SK-N-SH treated with all-trans-retinoic acid at 6 μM for 48 hours (cell line): Measurements from ENCODE around the gene ZSWIM9.

ENCODE experiments used
- ATAC-seq: fragments of 200-7000 bp; cut with Tn5 transposase; 3 replicates; pipeline ENCODE4 v1.9.1; 2020; ENCODE audit warnings: mild to moderate bottlenecking, moderate library complexity
- BACH2 ChIP-seq: fragments of 250-450 bp; sonication (Bioruptor Pico); IDR thresholded peaks from 2 replicates; pipeline ENCODE4 v1.9.0; 2021; ENCODE audit warnings: mild to moderate bottlenecking, borderline replicate concordance
- CSDC2 ChIP-seq: fragments of 250-450 bp; sonication (Bioruptor Pico); IDR thresholded peaks from 2 replicates; pipeline ENCODE4 v1.5.0; 2020; ENCODE audit warnings: mild to moderate bottlenecking, moderate library complexity
- ESRRG ChIP-seq: fragments of 250-450 bp; sonication (Bioruptor Pico); IDR thresholded peaks from 2 replicates; pipeline ENCODE4 v1.6.1; 2021; ENCODE audit warnings: mild to moderate bottlenecking
- GLIS3 ChIP-seq: fragments of 250-450 bp; sonication (Bioruptor Pico); IDR thresholded peaks from 2 replicates; pipeline ENCODE4 v1.5.0; 2020; ENCODE audit warnings: mild to moderate bottlenecking, moderate library complexity
- ISL1 ChIP-seq: fragments of 250-450 bp; sonication (Bioruptor Pico); IDR thresholded peaks from 2 replicates; pipeline ENCODE4 v2.1.2; 2022; ENCODE audit warnings: mild to moderate bottlenecking, moderate library complexity
- OSR1 ChIP-seq: fragments of 250-450 bp; sonication (Bioruptor Pico); IDR thresholded peaks from 2 replicates; pipeline ENCODE4 v1.8.0; 2022; ENCODE audit warnings: moderate library complexity, mild to moderate bottlenecking, inconsistent platforms
- PATZ1 ChIP-seq: fragments of 250-450 bp; sonication (Bioruptor Pico); IDR thresholded peaks from 2 replicates; pipeline ENCODE4 v1.8.0; 2020; ENCODE audit warnings: mild to moderate bottlenecking, moderate library complexity, borderline replicate concordance
- RARB ChIP-seq: fragments of 250-450 bp; sonication (Bioruptor Pico); IDR thresholded peaks from 2 replicates; pipeline ENCODE4 v1.8.0; 2021; ENCODE audit warnings: mild to moderate bottlenecking, moderate library complexity
- SNAI2 ChIP-seq: fragments of 250-450 bp; sonication (Bioruptor Pico); IDR thresholded peaks from 2 replicates; pipeline ENCODE4 v1.5.0; 2020; ENCODE audit warnings: mild to moderate bottlenecking, moderate library complexity
- TCF4 ChIP-seq: fragments of 250-450 bp; sonication (Bioruptor Pico); IDR thresholded peaks from 2 replicates; pipeline ENCODE4 v1.8.0; 2021; ENCODE audit warnings: mild to moderate bottlenecking, moderate library complexity, borderline replicate concordance
- TOX ChIP-seq: fragments of 250-450 bp; sonication (Bioruptor Pico); IDR thresholded peaks from 2 replicates; pipeline ENCODE4 v1.8.0; 2021; ENCODE audit warnings: mild to moderate bottlenecking, moderate library complexity, borderline replicate concordance
- ZC3H10 ChIP-seq: fragments of 250-450 bp; sonication (Bioruptor Pico); IDR thresholded peaks from 2 replicates; pipeline ENCODE4 v1.5.1; 2021; ENCODE audit warnings: mild to moderate bottlenecking, moderate library complexity
- ZFP3 ChIP-seq: fragments of 250-450 bp; sonication (Bioruptor Pico); IDR thresholded peaks from 2 replicates; pipeline ENCODE4 v1.5.0; 2020; ENCODE audit warnings: mild to moderate bottlenecking, moderate library complexity
- ZFP30 ChIP-seq: fragments of 450-650 bp; formaldehyde crosslinking; IDR thresholded peaks from 2 replicates; pipeline ENCODE4 v1.5.0; 2022; ENCODE audit warnings: mild to moderate bottlenecking, moderate library complexity
- ZNF565 ChIP-seq: fragments of 450-650 bp; formaldehyde crosslinking; conservative IDR thresholded peaks from 2 replicates; pipeline ENCODE4 v1.5.0; 2020; ENCODE audit warnings: low read depth, mild to moderate bottlenecking, moderate library complexity
- ZNF70 ChIP-seq: fragments of 450-650 bp; formaldehyde crosslinking; IDR thresholded peaks from 2 replicates; pipeline ENCODE4 v1.5.0; 2020; ENCODE audit warnings: mild to moderate bottlenecking, moderate library complexity
- ZNF8 ChIP-seq: fragments of 450-650 bp; formaldehyde crosslinking; IDR thresholded peaks from 2 replicates; pipeline ENCODE4 v1.5.0; 2020; ENCODE audit warnings: mild to moderate bottlenecking, moderate library complexity
- TF ChIP-seq, protein P1 (sequence below): fragments of 250-450 bp; sonication (Bioruptor Pico); IDR thresholded peaks from 2 replicates; pipeline ENCODE4 v1.5.1; 2020; ENCODE audit warnings: low read depth, mild to moderate bottlenecking, moderate library complexity
- TF ChIP-seq, protein P2 (sequence below): fragments of 250-450 bp; sonication (Bioruptor Pico); IDR thresholded peaks from 2 replicates; pipeline ENCODE4 v1.5.0; 2020; ENCODE audit warnings: mild to moderate bottlenecking, moderate library complexity
- TF ChIP-seq, protein P3 (sequence below): fragments of 250-450 bp; sonication (Bioruptor Pico); IDR thresholded peaks from 2 replicates; pipeline ENCODE4 v1.5.1; 2021; ENCODE audit warnings: mild to moderate bottlenecking, moderate library complexity
- TF ChIP-seq, protein P4 (sequence below): fragments of 250-450 bp; sonication (Bioruptor Pico); IDR thresholded peaks from 2 replicates; pipeline ENCODE4 v1.8.0; 2021; ENCODE audit warnings: low read depth, mild to moderate bottlenecking, moderate library complexity, borderline replicate concordance

The ZSWIM9 gene

DNA sequence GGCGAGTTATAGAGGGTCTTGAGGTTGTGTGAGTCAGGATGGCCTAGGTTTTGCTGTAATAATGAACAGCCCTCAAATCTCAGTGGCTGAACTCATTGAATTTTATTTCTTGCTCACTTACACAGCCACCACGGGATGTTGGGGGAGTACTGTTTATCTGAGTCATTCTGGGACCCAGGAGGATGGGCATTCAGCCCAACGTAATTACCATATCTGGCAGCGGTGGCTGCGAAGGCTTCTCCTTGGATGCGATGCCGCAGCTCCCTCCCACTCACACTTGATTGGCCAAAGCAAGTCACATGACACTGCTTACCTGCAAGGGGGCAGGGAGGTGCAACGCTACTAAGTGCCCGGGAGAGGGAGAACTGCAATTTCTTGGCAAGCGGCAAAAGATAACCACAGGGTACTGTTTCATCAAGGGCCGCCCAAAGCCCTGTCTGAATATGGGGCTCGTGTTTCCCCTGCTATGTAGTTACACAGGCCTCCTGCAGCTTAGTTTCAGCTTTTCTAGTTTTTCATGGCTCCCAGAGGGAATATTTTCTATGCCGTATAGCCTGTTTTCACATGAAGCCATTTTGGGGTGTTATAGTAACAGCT is 19.9 kb downstream of the ZSWIM9 start:
- TF ChIP-seq GLIS3 (CRISPR knock-in tag), result no peak
- no peak for TF ChIP-seq ZNF565 (CRISPR knock-in tag)
- TF ChIP-seq ZNF70 (CRISPR knock-in tag), result no peak
- TF ChIP-seq OSR1 (CRISPR knock-in tag), result no peak
- no peak for TF ChIP-seq BACH2 (CRISPR knock-in tag)
- no peak for TF ChIP-seq RARB (CRISPR knock-in tag)
- no peak for TF ChIP-seq CSDC2 (CRISPR knock-in tag)
- TF ChIP-seq SNAI2 (CRISPR knock-in tag), result no peak
- TF ChIP-seq TOX (CRISPR knock-in tag), result no peak
- no peak for TF ChIP-seq TCF4 (CRISPR knock-in tag)
- no peak for TF ChIP-seq ZFP3 (CRISPR knock-in tag)
- TF ChIP-seq PATZ1 (CRISPR knock-in tag), result no peak
- no peak for TF ChIP-seq ISL1
- TF ChIP-seq, protein P1, sequence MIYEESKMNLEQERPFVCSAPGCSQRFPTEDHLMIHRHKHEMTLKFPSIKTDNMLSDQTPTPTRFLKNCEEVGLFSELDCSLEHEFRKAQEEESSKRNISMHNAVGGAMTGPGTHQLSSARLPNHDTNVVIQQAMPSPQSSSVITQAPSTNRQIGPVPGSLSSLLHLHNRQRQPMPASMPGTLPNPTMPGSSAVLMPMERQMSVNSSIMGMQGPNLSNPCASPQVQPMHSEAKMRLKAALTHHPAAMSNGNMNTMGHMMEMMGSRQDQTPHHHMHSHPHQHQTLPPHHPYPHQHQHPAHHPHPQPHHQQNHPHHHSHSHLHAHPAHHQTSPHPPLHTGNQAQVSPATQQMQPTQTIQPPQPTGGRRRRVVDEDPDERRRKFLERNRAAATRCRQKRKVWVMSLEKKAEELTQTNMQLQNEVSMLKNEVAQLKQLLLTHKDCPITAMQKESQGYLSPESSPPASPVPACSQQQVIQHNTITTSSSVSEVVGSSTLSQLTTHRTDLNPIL (CRISPR knock-in tag), result no peak
- no peak for TF ChIP-seq ESRRG (CRISPR knock-in tag)
- TF ChIP-seq, protein P2, sequence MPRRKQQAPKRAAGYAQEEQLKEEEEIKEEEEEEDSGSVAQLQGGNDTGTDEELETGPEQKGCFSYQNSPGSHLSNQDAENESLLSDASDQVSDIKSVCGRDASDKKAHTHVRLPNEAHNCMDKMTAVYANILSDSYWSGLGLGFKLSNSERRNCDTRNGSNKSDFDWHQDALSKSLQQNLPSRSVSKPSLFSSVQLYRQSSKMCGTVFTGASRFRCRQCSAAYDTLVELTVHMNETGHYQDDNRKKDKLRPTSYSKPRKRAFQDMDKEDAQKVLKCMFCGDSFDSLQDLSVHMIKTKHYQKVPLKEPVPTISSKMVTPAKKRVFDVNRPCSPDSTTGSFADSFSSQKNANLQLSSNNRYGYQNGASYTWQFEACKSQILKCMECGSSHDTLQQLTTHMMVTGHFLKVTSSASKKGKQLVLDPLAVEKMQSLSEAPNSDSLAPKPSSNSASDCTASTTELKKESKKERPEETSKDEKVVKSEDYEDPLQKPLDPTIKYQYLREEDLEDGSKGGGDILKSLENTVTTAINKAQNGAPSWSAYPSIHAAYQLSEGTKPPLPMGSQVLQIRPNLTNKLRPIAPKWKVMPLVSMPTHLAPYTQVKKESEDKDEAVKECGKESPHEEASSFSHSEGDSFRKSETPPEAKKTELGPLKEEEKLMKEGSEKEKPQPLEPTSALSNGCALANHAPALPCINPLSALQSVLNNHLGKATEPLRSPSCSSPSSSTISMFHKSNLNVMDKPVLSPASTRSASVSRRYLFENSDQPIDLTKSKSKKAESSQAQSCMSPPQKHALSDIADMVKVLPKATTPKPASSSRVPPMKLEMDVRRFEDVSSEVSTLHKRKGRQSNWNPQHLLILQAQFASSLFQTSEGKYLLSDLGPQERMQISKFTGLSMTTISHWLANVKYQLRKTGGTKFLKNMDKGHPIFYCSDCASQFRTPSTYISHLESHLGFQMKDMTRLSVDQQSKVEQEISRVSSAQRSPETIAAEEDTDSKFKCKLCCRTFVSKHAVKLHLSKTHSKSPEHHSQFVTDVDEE (CRISPR knock-in tag), result no peak
- TF ChIP-seq, protein P3, sequence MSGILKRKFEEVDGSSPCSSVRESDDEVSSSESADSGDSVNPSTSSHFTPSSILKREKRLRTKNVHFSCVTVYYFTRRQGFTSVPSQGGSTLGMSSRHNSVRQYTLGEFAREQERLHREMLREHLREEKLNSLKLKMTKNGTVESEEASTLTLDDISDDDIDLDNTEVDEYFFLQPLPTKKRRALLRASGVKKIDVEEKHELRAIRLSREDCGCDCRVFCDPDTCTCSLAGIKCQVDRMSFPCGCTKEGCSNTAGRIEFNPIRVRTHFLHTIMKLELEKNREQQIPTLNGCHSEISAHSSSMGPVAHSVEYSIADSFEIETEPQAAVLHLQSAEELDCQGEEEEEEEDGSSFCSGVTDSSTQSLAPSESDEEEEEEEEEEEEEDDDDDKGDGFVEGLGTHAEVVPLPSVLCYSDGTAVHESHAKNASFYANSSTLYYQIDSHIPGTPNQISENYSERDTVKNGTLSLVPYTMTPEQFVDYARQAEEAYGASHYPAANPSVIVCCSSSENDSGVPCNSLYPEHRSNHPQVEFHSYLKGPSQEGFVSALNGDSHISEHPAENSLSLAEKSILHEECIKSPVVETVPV, result no peak
- no peak for TF ChIP-seq ZC3H10 (CRISPR knock-in tag)
- TF ChIP-seq, protein P4, sequence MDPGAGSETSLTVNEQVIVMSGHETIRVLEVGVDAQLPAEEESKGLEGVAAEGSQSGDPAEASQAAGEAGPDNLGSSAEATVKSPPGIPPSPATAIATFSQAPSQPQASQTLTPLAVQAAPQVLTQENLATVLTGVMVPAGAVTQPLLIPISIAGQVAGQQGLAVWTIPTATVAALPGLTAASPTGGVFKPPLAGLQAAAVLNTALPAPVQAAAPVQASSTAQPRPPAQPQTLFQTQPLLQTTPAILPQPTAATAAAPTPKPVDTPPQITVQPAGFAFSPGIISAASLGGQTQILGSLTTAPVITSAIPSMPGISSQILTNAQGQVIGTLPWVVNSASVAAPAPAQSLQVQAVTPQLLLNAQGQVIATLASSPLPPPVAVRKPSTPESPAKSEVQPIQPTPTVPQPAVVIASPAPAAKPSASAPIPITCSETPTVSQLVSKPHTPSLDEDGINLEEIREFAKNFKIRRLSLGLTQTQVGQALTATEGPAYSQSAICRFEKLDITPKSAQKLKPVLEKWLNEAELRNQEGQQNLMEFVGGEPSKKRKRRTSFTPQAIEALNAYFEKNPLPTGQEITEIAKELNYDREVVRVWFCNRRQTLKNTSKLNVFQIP, result no peak
- no peak for ATAC-seq

GRCh38 chr19:48190885-48191284 is 20.4 kb downstream of the ZSWIM9 start:
- ATAC-seq, result no peak
- TF ChIP-seq ESRRG (CRISPR knock-in tag), result no peak
- TF ChIP-seq BACH2 (CRISPR knock-in tag), result no peak
- no peak for TF ChIP-seq OSR1 (CRISPR knock-in tag)
- no peak for TF ChIP-seq TOX (CRISPR knock-in tag)
- no peak for TF ChIP-seq SNAI2 (CRISPR knock-in tag)
- no peak for TF ChIP-seq ZFP30
- TF ChIP-seq, protein P2 (CRISPR knock-in tag), result no peak
- TF ChIP-seq, protein P3, result no peak
- TF ChIP-seq, protein P4, result no peak
- TF ChIP-seq ISL1, result no peak
- no peak for TF ChIP-seq CSDC2 (CRISPR knock-in tag)
- TF ChIP-seq PATZ1 (CRISPR knock-in tag), result no peak
- no peak for TF ChIP-seq ZNF8 (CRISPR knock-in tag)
